Stimulated activated CD8-positive, alpha-beta memory T cell treated with anti-CD3 and anti-CD28 coated beads, Interleukin-7, amount 100 ng/mL, for 24 hours (primary cell): ENCODE measurements around the gene TMEM255B.

ENCODE experiments used
- DNase-seq: peaks from one replicate; pipeline ENCODE4 v3.0.0-alpha.2; 2020; ENCODE audit warnings: low read depth

TMEM255B gene

DNA sequence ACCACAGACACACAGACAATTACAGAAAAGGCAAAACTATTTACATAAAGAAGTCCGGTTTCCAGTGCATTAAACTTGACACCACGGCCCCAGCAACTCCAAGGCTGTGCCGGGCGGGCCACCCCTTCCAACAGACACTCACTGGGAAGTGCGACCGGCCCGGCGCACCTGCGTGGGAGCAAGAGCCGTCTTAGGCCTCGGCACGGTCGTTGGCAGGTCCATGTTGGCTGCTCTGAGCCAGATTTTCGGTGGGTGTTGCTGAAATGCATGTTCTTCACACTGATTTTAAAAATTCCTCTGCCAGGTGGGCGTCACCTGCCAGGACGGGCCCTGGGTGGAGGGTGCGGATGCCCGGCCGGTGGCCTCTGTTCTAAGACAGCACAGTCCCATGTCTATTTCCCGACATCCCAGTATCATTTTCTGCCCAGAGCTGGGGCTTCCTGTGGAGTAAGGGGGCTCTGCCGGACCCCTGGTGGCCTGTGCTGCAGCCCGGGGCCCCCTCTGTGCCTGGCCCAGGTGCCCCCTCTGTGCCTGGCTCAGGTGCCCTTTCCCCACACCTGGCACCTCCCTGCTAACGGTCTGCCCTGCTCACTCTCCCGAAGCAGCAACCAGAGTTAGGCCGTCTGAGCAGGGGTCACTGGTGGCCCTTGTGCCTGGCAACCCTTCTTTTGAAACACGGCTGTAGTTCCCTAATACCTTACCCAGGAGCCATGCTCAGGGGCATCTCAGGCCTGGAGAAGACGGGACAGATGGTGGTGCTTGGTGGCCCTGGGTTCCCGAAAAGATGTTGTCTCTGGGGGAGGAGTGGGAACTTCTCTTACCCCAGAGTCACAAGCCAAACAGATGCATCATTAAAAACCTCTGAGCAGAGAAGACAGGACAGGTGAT lies 9.2 kb downstream of the TMEM255B start:
- no peak for DNase-seq

DNA sequence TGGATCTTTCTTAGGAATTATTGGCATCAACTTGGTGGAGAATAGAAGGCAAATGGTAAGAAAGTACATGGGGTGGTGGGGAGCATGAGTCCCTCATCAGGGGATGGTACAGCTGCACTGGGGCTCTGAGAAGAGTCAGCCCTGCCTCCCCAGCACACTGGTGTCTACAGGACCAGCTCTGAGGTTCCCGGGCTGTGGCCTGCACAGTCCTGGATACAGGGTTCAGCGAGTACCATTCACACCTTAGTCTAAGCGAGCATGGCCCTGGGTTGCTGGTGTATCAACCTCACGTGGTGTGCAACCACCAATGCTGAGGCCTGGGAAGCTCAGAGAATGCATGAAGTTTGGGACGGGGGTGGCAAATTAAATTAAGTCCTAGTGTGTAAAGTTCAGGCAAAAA lies 10.1 kb downstream of the TMEM255B start:
- DNase-seq, result no peak

DNA sequence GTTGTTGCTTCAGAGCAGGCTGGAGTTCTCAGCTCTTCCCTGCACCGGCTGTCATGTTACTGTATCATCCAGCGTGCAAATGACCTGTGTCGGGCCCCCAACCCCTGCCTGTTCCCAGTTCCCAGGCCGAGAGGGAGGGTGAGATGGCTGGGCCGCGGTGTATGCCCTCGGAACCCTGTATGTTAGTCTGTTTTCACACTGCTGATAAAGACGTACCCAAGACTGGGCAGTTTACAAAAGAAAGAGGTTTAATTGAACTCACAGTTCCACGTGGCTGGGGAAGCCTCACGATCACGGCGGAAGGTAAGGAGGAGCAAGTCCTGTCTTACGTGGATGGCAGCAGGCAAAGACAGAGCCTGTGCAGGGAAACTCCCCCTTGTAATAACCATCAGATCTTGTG lies 10.9 kb downstream of the TMEM255B start:
- DNase-seq, result no peak

DNA sequence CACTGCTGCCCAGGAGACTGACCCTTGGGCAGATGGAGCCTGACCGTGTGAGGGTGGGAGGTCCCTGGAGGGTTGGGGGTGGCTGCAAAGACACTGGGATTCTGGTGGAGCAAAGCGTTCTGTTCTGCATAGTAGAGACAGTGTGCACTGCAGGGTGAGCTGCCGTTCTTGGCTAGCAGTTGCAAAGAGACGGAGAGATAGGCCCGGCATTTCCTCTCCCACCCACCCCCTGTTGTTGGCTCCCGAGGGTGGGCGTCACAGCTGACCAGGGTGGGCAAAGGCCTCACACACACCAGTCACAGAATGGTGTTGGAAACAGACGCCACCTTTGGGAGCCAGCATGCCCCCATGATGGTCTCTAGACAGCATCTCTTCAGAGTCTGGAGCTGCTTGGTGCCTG lies 11.4 kb downstream of the TMEM255B start:
- no peak for DNase-seq

DNA sequence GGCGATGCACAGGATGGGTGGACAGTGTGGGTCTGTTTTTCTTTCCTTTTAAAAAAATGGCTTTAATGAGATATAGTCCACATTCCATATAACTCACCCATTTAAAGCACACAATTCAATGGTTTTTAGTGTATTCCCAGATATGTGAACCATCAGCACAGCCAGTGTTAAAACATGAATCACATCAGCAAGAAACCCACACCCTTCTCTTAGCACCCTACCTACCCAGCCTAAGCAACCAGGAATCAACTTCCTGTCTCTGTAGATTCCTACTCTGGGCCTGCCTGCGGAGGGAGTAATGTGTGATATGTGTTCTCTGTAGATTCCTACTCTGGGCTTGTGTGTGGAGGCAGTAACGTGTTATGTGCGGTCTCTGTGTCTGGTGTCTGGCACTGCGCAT lies 11.9 kb downstream of the TMEM255B start:
- no peak for DNase-seq

DNA sequence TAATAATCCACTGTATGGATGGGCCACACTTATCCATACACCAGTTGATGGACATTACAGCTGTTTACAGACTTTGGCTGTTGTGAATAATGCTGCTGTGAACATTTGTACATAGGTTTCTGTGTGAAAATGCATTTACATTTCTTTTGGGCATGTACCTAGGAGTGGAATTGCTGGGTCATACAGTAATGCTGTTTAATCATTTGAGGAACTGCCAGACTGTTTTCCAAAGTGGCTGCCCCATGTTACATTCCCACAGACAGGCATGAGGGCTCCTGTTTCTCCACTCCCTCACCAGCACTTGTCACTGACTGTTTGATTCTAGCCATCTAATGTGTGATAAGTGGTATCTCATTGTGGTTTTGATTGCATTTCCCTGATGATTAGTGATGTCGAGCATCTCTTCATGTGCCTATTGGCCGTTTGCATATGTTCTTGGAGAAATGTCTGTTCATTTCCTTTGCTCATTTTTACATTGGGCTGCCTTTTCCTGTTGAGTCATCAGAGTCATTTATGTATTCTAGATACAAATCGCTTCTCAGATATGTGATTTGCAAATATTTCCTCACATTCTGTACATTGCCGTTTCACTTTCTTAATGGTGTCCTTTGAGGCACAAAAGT lies 12.8 kb downstream of the TMEM255B start:
- DNase-seq, result no peak

DNA sequence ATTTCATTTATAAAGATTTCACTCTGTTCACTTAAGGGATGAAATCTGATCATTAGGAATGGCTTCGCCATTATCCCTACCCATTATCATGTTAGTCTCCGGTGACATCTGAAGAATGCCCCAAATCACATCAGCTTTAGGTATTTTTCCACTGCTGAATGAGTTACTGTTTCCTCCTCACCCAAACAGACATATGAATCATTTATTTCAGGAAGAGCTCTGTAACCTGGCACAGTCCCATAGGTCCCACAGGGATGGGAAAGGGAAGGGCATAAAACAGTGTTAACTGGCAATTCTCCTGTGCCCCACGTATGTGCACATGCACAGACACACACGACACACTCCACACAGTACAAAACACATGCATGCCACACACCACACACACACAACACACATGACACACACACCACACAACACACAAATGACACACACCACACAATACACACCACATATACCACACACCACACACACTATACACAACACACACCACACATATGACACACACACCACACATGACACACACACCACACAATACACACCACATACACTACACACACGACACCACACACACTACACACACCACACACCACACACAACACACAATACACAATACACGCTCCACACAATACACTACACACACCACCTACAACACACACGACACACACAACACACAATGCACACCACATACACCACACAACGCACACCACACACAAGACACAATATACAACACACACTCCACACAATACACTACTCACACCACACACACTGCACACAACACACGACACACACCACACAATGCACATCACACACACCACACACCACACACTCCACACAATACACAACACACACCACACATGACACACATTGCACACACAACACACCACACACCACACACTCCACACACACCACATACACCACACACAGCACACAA lies 15.4 kb downstream of the TMEM255B start:
- no peak for DNase-seq

DNA sequence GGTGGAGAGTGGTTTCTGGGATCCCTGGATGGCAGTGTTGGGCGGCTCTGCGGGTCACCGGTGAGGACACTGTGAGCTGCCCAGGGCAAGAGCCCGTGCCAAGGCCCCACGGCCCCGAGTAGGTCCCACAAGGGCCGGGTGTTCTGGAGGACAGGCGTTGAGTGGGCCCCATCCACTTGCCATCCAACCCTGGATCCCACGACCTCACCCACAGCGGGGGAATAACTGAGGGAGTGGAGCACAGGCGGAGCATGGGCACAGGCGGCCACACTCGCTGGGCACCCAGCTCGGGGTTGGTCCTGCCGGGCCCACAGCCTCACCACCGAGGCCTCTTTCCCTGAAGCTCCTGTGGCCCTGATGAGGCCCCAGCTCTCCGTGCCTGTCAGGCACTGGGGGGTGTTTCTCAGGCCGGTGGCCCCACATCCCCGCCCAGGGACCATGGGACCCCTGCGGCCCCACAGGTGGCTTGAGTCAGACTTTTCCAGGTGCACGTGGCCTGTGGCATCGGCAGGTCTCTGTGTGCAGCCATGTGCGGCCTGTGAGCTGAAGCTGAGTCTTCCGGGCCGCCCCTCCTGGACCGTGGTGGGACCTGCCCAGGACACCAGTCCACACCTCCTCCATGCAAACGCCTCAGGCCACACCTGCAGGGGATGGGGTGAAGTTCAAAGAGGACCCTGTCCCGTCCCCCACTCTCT lies 16.6 kb downstream of the TMEM255B start:
- no peak for DNase-seq

DNA sequence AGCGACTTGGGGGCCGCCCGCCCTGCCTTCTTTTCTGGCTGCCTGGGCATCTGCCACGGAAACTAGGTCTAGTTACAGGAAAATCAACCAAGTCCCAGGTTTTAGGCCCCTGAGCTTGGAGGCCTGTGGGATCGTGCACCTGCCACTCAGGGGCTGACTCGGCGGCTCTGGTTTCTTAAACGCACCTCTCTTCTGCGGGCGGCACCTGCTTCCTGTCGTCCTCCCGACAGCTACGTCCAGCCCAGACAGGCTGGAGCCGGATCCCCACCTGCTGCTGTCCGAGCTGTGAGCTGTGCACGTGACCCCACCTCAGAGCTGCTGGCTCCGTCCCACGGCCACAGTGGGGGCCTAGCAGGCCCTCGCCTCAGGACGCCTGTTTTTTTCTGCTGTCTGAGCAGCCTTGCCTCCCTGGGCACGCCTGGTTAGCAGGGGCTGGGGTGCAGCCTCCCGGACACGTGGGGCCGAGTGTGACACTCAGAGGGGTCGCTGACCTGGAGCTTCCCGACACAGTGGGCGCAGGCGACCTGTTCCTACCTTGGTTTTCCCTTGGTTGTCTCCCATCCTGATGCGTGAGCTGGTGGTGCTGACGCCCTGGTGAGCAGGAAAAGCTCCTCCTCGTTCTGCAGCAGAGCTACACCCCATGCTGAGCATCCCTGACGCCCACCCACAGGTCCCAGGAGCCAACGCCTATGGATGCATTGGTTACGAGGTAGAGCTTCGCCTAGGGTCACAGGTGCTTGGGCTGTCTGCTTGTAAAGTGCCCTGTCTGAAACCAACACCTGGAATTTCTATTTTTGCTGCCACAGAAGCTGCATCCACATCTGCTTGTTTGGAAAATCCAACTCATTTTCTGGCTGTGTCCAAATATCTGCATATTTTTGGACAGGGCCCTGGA lies 17.5 kb downstream of the TMEM255B start:
- DNase-seq, result no peak

DNA sequence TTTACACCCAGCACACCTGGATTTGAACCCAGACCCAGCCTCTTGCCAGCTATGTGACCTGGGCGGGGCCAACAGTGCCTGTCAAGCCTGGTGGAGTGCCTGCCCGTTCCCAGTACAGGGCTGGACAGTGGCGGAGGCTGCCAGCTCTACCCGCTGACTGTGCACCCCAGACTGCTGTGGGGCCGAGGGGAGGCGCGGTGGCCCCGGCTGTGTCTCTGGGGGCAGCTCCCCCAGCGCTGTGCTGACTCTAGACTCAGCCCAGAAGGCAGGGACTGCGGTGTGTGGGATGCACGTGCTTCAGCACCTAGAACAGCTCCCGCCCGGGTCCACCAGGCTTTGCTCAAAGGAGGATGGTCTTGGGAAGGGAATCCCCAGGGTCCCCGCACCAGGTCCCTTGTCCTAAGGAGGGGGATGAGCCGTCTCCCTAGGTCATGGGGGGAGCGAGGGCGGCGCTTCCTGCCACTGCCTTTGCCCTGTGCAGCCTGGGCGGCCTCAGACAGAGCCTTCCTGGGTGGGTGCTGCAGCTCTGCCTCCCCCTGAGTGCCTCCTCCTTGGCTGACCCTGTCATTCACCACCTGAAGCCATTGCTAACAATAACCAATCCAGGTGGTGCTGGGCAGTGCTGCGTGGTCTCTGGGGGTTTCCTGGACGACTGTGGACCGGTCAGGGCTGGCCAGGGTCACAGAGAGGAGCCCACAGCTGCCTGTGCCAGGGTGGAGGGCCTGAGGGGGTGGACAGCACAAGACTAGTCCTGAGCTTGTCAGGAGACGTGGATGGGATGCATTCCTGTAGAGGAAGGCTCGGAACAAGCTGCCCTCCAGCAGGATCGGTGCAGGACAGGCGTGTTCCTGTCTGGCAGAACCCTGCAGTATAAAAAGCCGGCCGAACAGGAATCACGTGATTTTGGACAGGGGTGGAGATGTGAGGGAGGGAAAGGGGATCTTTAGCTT lies 18.6 kb downstream of the TMEM255B start:
- DNase-seq, result no peak

DNA sequence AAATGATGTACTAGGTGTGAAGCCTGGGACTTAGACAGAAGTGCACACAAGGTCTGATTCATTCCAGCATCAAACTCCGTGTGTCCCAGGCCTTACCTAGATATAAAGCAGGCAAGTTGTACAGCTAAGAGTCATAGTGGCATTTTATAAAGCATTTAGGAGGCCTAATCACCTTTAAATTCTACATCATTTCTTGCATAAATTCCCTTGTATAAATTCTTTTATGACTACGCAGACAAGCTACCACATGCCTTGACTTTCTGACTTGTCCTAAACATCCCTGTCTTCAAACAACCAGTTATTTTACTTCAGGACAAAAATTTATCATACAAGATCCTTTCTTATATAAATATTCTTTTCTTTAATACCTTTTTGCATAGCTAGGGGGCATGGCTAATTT lies 22.5 kb downstream of the TMEM255B start:
- no peak for DNase-seq

DNA sequence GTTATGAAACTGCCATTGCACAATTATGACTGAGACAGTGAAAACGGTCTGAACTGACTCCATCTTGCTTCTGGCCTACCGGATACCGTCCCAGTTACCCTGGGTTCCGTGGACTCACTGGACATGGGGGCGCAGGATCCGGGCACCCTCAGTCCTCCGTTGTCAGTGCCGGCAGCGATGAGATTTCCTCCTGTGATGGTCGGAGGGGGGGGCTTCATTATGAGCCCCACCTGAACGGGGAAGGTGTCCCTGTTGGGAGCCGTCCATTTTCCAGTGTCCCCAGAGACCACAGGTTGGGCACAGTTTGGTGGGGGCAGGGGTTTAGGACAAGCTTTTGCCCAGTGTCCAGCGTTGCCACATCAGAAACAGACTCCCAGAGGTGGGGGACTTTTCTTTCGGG lies 23.4 kb downstream of the TMEM255B start:
- no peak for DNase-seq

DNA sequence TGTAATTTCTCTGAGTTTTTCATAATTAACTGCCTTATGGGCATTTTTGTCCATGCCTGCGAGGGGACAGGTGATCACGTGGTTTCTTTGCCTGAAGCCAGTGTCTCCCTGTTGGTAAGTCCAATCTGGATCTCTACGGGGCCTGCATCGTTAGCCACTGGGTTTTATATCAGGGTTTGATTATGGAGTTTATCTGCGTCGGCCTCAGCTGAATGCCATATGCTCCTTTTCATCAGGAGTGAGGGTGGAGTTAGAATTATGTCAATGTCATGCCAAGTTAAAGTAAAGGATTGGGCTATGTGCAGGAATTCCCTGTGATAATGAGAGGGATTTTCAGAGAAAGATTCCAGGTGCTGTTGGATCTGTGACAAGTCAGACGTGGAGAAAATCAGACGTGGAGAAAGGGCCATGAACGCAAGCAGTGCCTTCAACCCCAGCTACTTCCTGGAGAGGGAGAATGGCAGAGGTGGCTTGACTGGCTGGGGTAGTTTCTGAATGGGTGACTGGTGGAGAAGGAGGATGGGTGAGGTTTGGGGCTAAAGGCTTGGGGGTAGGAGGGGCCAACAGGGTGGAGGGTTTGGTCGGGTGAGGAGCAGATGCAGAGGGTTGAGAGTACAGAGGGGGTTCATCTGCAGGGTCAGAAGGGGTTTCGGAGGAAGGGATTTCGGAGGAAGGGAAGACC lies 24.3 kb downstream of the TMEM255B start:
- no peak for DNase-seq

DNA sequence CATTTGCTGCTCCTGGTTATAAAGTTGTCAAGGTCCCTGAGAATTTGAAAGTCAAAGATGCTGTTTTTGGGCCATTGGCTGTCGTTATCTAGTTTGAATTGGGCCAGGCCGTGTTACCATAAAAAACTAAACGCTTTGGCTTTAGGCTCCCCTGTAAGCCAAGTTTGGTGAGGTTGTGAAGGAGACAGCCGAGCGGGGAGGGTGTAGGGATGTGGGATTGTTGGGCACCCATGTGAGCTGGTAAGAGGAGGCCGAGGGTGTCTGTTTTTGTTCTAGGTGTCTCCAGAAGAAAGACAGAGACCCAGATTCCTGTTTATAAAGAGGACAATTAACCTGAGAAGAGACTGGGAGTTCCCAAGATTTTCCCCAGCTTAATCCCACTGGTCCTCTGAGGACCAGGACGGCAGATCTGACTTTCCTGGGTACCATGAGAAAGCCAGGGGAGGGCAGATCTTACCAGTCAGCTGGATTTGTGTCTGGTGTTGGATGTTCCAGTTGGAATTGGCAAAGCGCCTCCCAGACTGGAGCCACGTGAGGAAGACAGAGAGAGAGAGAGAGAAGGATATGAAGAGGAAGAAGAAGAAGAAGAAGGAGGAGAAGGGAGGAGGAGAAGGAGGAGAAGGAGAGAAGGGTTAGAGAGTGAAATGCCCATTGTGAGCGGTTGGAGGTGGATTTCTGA lies 25.1 kb downstream of the TMEM255B start:
- DNase-seq, result no peak

DNA sequence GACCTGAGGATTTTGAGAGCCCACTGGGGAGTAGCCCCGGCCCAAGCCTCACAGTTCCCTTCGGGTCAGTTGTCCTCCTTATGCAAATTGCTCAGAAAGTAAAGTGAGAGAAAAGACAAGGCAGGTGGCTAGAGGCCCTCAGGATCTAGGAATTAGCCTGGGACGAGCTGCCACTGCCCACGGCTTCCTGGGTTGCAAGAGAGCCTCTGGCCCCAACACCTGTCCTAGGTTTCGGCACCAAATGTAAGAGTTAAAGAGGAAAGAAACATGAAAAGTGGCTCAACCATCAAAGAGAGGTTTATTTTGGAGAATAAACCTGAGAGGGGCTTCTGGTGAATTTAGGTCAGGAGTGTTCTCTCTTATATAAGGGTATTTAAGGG lies 25.6 kb downstream of the TMEM255B start:
- DNase-seq, result no peak

DNA sequence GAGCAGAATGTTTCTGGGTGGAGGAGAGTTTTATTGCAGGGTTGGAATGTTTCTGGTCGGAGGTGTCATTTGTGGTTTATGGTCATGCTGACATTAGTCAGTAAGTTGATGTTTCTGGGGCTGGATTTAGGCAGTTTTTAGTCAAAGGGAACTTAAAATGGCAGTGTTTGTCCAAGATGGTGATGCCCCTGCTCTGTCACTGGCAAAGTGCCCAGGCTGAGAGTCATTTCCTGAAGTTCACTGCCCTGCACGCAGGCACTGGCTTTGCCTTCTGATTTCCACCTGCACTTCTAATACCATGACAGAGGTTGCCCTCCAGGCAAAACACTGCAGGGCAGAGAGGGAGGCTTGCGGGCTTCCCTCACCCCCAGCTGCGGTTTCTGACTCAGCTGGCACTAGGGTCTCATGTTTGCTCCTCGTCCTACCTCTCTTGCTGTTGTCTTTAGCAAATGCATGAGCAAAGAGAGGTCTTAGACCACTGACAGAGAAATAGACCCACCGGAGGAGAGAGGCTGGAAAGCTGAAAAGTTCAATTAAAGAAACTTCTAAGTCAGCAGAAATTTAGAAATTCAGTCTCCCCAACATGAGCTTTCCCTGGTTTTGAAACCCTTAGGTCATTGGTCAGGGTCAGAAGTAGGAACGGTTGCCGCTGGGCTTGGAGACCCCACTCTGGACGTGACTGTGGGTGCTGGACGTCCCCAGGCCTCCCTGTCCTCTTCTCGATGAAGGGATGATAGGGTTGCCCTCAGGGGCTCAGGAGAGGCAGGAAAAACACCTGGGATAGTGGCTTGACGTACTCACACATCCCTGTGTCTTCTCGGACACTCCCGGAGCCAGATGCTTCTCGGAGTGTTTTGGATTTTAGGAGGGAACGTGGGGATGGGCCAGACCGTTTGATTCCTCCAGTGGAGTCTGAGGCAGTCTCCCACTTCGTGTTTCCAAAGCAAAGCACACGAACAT lies 26.3 kb downstream of the TMEM255B start:
- DNase-seq, result no peak

DNA sequence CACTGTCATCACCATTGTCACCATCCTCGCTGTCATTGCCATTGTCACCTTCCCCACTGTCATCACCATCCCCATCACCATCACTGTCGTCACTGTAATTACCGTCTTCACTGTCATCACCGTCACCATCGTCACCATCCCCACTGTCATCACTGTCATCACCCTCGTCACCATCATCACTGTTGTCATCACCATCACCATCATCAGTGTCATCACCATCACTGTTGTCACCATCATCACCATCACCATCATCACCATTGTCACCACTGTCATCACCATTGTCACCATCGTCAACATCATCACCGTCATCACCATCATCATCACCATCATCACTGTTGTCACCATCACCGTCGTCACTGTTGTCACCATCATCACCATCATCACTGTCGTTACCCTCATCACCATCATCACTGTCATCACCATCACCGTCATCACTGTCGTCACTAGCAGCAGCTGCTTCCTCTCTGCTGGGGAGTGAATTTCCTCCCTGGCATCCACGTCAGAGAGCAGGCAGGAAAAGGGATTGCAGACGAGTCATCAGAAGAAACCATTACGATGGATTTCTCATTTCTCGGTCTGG lies 27.3 kb downstream of the TMEM255B start:
- DNase-seq, result no peak
